NB4 (cell line): Measurements from ENCODE around the gene BIN2.

Experiments
- MAX ChIP-seq: IDR thresholded peaks from 2 replicates; pipeline ENCODE4 v1.6.1; 2011; ENCODE audit warnings: low read depth, low read length
- MYC ChIP-seq: IDR thresholded peaks from 2 replicates; pipeline ENCODE4 v1.6.1; 2011; ENCODE audit warnings: low read depth, low read length
- POLR2A ChIP-seq: IDR thresholded peaks from 2 replicates; pipeline ENCODE4 v1.6.1; 2011; ENCODE audit warnings: mild to moderate bottlenecking; ENCODE audit not compliant: insufficient read length; ENCODE audit errors: extremely low read depth
- TF ChIP-seq, protein P1 (sequence below): IDR thresholded peaks from one replicate; pipeline ENCODE4 v1.5.1; 2012; ENCODE audit warnings: low read depth, low read length

- TF ChIP-seq, protein P1, sequence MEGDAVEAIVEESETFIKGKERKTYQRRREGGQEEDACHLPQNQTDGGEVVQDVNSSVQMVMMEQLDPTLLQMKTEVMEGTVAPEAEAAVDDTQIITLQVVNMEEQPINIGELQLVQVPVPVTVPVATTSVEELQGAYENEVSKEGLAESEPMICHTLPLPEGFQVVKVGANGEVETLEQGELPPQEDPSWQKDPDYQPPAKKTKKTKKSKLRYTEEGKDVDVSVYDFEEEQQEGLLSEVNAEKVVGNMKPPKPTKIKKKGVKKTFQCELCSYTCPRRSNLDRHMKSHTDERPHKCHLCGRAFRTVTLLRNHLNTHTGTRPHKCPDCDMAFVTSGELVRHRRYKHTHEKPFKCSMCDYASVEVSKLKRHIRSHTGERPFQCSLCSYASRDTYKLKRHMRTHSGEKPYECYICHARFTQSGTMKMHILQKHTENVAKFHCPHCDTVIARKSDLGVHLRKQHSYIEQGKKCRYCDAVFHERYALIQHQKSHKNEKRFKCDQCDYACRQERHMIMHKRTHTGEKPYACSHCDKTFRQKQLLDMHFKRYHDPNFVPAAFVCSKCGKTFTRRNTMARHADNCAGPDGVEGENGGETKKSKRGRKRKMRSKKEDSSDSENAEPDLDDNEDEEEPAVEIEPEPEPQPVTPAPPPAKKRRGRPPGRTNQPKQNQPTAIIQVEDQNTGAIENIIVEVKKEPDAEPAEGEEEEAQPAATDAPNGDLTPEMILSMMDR = no peak
- TF ChIP-seq POLR2A (no peak), MAX (no peak), MYC (no peak)
Observed at GRCh38 chr12:51360315-51360714, 36.3 kb upstream of the BIN2 start.
